ENCODE results near the gene PEX14.
"Not testable (repeated sequence)": the region's sequence is repeated elsewhere in the genome, so short reads cannot be mapped to it uniquely, and the experiment has no call there.

DNA sequence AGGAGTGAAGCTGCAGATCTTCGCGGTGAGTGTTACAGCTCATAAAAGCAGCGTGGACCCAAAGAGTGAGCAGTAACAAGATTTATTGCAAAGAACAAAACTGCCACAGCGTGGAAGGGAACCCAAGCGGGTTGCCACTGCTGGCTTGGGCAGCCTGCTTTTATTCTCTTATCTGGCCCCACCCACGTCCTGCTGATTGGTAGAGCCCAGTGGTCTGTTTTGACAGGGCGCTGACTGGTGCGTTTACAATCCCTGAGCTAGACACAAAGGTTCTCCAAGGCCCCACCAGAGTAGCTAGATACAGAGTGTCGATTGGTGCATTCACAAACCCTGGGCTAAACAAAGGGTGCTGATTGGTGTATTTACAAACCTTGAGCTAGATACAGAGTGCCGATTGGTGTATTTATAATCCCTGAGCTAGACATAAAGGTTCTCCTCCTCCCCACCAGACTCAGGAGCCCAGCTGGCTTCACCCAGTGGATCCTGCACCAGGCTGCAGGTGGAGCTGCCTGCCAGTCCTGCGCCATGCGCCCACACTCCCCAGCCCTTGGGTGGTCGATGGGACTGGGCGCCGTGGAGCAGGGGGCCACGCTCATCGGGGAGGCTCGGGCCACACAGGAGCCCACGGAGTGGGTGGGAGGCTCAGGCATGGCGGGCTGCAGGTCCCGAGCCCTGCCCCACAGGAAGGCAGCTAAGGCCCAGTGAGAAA lies 48.8 kb upstream of the PEX14 start:
- TF ChIP-seq, protein P1, sequence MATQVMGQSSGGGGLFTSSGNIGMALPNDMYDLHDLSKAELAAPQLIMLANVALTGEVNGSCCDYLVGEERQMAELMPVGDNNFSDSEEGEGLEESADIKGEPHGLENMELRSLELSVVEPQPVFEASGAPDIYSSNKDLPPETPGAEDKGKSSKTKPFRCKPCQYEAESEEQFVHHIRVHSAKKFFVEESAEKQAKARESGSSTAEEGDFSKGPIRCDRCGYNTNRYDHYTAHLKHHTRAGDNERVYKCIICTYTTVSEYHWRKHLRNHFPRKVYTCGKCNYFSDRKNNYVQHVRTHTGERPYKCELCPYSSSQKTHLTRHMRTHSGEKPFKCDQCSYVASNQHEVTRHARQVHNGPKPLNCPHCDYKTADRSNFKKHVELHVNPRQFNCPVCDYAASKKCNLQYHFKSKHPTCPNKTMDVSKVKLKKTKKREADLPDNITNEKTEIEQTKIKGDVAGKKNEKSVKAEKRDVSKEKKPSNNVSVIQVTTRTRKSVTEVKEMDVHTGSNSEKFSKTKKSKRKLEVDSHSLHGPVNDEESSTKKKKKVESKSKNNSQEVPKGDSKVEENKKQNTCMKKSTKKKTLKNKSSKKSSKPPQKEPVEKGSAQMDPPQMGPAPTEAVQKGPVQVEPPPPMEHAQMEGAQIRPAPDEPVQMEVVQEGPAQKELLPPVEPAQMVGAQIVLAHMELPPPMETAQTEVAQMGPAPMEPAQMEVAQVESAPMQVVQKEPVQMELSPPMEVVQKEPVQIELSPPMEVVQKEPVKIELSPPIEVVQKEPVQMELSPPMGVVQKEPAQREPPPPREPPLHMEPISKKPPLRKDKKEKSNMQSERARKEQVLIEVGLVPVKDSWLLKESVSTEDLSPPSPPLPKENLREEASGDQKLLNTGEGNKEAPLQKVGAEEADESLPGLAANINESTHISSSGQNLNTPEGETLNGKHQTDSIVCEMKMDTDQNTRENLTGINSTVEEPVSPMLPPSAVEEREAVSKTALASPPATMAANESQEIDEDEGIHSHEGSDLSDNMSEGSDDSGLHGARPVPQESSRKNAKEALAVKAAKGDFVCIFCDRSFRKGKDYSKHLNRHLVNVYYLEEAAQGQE (IDR thresholded peaks at IDR 0.05; ENCODE audit: borderline replicate concordance), result not testable (repeated sequence)
- TF ChIP-seq, protein P2, sequence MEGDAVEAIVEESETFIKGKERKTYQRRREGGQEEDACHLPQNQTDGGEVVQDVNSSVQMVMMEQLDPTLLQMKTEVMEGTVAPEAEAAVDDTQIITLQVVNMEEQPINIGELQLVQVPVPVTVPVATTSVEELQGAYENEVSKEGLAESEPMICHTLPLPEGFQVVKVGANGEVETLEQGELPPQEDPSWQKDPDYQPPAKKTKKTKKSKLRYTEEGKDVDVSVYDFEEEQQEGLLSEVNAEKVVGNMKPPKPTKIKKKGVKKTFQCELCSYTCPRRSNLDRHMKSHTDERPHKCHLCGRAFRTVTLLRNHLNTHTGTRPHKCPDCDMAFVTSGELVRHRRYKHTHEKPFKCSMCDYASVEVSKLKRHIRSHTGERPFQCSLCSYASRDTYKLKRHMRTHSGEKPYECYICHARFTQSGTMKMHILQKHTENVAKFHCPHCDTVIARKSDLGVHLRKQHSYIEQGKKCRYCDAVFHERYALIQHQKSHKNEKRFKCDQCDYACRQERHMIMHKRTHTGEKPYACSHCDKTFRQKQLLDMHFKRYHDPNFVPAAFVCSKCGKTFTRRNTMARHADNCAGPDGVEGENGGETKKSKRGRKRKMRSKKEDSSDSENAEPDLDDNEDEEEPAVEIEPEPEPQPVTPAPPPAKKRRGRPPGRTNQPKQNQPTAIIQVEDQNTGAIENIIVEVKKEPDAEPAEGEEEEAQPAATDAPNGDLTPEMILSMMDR (IDR thresholded peaks at IDR 0.05; ENCODE audit: poor library complexity, severe bottlenecking), result not testable (repeated sequence)
- TF ChIP-seq SMC3 (conservative IDR thresholded peaks at IDR 0.05; ENCODE audit: poor library complexity); EP300 (conservative IDR thresholded peaks at IDR 0.05; ENCODE audit: poor library complexity, severe bottlenecking): not testable (repeated sequence)
